Pulmonary artery endothelial cell (primary cell): ENCODE results near the gene ST3GAL3. TPM values are rescaled to one million over a fixed set of nuclear protein-coding genes. Genes with fewer than 3 reads are reported as not detected.
"Not testable (repeated sequence)": the region's sequence is repeated elsewhere in the genome, so short reads cannot be mapped to it uniquely, and the experiment has no call there.

ENCODE experiments used
- DNase-seq: peaks from one replicate; pipeline ENCODE4 v3.0.0-alpha.2; 2011; ENCODE audit warnings: low read depth, low spot score
- total RNA-seq: library from RNA; depleted of rRNA; stranded (reverse); fragments of >200 nt; gene quantifications from 2 replicates; pipeline ENCODE4 v1.2.3, GENCODE V29; 2014

Gene ST3GAL3
- total RNA-seq, 1 donor from 2014 or later = 17.1 TPM

DNA sequence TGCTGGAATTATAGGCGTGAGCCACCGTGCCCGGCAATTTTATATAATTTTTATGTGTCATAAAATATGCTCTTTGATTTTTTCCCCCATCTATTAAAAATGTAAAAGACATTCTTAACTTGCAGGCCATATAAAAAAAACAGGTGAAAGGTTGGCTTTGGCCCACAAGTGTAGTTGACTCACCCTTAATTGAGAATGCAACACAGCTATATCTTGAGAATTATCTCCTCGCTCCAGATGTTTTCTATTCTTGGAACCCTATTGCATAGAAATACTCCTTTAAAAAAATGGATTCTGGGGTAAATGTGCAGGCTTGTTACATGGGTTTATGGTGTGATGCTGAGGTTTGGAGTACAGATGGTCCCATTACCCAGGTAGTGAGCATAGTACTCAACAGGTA, 112.0 kb downstream of the ST3GAL3 start:
- DNase-seq = no peak

DNA sequence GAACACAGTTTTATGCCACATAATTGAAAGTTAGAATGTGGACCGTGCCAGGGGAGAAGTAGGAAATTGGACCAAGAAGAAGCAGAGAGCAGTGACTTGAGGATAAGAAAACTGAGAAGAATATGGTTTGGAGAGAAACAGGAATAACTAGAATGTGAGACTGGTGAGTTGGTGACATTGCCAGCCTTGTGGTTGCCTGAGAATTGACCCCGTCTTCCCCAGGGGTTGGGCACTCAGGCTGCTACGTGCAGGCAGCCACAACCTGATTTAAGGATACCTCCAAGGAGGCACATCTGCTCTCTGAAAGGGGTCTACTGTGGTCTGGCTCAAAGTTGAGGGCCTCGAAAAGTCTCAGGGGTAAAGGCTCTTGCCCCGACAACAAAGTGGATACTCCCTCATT, 114.1 kb downstream of the ST3GAL3 start:
- DNase-seq = no peak

DNA sequence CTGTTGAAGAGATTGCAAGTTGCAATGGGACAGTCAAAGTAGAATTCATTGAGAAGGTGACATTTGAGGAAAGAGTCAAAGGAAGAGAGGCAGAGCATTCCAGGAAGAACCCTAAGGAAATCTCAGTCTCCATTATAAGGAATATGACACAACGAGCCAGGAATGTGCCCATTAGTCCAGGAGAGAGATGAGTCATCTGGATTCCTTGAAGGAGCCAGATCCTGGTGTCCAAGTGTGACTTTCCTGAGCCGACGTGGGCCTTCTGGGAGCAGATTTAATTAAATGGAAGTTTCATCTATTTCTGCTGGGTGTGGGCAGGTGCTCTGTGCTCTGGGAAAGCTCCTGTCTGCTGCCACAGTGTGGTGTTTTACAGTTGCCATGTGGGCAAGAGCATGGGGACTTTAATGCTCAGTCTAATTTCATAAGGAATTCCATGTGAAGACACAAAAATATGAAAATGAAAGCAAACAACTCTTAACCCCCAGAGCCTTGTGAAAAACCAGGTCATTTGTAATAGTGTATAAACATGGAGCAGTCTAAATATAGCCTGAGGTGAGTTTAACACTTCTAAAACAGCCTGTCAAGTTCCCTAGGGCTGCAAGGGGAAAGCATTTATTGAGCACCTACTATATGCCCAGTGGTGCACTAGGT, 114.8 kb downstream of the ST3GAL3 start:
- peak; percentile 81 for DNase-seq

DNA sequence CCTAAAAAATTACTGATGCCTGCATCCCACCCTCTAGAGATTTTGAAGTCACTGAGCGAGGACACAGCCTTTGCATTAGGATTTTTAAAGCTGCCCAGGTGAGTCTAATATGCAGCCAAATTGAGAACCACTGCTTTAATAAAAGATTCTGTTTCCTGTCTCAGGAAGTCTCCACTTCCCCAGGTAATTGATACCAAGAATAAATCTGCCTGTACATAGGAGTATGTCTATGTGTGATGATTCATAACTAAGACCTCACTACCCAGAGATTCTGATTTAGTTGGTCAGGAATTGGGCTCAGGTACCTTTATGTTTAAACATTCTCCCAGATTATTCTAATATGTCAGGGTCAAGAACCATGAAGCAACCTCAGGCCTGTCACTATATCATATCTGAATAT, 117.5 kb downstream of the ST3GAL3 start:
- no peak for DNase-seq

DNA sequence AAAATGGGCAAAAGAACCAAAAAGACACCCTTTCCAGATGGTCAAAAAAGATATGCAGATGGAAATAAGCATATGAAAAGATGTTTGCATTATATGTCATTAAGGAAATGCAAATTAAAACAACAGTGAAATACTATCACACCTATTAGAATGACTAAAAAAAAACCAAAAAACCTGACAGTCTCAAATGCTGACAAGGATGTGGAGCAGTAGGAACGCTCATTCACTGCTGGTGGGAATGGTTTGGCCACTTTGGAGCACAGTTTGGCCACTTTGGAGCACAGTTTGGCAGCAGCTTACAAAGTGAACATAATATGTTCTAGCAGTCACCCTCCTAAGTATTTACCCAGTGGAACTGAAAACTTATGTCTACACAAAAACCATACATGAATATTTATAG, 121.2 kb downstream of the ST3GAL3 start:
- no peak for DNase-seq

DNA sequence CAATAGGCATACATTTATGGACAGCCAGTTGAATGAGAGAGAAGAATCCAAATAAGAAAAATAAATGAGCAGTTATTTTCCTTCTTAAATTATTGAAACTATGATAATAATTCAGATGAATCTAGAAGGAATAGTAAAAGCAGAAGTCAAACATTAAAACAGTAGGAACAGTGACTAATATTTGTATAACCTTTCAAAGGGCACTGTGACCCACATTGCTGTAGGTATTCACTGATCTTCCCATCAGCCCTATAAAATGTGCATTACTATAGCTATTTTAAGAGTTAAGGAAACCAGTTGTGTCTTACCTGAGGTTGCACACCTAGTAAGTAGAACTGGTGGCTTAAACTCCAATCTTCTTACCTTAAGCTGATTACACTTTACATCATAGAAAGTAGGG, 123.5 kb downstream of the ST3GAL3 start:
- no peak for DNase-seq

DNA sequence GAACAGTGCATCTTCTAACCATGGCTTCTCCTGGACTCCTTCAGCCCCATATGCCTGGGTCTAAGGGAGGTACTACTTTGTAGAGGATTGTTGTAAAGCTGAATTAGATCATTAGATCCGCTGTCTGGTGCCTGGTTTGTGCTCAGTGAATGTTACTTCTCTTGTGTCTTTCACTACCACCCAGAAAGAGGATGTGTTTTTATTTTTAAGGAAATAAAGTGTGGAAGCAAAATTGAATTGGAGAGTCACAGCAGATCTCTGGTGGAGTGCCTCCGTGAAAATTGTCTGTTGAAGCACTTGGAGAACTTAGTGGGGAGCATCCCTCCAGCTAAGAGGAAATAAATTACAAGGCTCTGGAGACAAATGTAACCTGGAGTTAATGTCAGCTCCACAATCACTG, 124.5 kb downstream of the ST3GAL3 start:
- DNase-seq = no peak

DNA sequence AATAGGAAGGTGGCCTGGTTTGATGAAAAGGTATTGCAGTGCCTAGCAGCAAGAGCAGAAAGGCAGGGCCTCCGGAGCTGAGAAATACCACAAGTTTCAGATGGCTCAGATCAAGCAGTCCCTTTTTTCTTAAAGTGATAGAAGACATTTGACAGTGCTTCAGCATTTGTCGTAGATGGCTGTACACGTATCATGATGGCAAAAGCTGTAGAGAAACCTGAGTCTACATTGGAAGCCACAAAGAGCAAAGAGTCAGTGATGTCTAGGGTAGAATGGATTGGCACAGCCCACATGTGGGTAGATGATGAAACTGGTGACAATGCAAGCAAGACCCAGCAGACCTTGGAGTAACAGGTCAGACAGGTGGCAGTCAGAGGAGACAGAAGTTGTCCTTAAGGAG, 124.9 kb downstream of the ST3GAL3 start:
- DNase-seq = no peak

DNA sequence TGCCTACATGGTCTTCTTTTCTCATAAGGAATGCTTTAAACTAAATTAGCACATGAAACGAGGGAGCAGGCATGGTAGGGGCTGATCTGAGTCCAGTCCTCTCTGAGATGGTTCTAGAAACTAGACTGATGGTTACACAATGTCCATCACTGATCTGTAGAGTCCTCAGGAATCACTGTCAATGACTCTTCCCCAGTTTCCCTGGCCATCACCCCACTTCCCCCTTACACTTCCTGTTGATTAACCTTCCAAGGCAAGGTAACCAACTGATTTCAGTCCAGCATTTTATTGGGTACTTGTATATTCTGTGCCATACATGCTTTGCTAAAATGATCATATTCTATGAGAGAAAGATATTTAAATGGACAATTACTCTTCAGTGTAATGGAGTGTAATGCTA, 125.7 kb downstream of the ST3GAL3 start:
- DNase-seq = no peak

DNA sequence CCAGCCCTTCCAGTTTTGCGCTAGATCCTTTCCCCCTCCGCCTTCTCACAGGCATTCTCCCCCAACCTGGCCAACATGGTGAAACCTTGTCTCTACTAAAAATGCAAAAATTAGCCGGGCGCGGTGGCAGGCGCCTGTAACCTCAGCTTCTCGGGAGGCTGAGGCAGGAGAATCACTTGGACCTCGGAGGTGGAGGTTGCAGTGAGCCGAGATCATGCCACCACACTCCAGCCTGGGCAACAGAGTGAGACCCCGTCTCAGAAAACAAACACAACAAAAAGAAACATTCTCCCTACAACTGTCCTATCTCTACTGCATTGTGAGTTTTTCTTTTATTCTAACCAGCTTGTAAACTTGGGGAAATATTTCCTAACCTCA, 126.6 kb downstream of the ST3GAL3 start:
- not testable (repeated sequence) for DNase-seq

DNA sequence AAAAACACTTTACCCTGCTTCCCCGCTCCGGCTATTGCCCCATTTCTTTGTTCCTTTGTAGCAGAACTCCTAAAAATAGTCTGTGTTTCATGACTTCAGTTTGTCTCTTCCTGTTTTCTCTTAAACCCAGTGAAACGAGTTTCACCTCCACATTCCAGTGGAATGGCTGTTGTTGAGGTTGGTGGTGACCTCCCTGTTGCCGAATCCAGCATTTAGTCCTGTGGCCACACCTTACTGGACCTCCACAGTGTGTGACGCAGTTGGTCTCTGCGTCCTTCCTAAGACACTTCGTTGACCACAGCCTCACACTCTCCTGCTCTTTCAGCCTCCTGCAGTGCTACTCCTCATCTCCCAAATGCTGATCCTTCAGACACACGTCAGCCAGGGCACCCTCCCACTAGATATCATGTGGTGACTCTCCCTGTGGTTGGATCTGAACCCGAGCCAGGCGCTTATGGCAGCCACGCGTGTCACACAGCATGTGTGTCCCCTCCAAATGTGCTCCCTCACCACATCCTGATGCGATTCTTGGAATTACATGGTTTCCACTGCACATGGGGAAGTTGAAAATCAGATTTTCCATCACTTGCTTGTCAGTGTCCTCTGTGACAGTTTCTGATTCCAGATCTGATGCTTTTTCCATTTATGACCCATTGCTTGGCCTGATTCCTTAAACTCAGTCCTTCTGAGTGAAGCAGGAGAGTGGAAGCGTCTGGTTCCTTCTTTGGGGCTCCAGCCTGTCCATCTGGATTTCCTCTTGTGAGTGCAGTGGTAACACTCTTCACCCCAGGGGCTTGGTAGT, 127.1 kb downstream of the ST3GAL3 start:
- DNase-seq = no peak

DNA sequence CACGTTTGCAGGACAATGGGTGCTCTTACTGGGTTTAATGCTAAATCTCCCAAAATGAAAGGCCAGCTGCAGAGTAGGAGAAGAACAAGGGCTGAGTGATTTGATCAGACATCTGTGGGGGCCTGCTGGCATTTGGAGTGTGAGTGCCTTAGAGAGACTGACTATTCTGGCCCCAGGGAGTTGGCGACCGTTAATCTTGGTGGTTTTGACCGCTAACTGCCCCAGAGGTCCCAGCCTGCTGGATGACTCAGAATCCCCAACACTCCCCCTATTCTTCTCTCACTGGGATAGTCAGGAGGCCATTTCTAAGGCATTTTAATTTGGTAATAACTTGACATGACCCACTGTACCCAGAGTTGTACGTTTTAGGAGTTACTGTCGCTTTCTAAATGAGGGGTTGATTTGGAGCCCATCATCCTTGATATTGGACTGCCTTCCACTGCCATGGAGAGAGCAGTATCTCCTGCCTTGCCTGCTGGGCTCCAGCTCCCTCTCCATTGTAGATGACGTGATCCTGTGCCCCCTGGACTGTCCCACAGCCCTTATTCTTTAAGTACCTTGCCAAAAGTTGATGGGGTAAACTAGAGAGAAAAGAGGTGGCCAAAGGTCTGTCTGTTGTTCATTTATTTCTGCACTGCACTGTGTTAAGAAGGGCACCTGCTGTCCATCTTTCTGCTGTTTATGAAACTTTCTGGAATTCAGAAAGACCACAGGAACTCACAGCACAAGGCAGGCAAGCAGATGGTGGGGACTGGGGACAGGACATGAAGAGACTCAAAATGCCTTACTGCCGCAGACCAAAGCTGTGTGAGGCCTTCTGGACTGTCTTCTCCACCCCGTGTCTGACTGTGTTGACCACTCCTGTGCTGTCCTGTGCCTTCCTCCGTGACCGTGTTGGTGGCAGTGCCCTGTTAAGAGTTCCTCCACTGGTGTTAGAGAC, 128.0 kb downstream of the ST3GAL3 start:
- no peak for DNase-seq

DNA sequence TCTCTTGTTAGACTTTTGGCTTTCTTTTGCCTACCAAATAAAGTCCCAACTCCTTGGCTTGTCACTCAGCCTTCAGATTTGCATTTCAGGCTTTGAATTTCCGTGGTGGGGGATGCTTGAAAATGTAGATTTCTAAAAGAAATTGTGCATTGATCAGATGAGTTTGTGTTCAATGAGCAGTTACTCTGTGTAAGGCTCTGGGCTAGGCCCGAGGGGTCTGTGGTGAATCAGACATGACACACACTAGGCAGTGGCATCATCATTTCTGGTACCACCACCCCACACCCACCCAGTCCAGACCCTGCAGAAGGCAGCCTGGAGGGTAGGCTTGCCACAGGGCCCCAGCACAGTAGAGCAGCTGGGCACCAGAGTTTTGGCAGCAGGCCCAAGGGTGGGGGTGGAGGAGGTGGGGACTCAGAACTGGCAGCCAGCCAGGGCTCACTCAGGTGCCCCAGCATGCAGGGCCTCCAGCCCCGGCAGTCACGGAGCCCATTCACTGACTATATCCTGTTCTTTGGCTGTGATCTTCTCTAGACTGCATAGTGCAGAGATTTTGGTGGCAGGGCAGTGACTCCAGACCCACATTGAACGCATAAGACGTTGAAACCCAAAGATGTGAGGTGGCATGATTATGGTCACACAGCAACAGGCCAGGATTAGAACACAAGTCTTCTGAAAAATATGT, 129.1 kb downstream of the ST3GAL3 start:
- DNase-seq = no peak

DNA sequence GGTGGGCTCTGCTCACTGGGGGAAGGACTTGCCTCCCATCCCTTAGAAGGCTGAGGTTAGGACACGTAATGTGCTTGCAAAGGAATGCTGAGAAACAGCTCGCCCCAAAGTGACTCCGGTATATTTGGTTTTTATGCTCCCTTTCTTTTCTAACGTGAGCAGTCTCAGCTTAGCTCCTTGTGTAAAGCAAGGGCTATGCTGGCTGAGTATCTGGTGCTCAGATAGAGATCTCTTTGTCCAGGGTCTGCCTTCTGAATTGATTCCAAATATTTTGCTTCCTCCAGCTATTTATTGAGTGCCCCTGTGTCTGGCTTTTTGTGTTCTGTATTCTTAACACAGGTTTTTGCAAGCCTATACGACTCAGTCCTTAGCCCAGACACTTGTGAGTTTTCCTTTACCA, 131.7 kb downstream of the ST3GAL3 start:
- DNase-seq = no peak

DNA sequence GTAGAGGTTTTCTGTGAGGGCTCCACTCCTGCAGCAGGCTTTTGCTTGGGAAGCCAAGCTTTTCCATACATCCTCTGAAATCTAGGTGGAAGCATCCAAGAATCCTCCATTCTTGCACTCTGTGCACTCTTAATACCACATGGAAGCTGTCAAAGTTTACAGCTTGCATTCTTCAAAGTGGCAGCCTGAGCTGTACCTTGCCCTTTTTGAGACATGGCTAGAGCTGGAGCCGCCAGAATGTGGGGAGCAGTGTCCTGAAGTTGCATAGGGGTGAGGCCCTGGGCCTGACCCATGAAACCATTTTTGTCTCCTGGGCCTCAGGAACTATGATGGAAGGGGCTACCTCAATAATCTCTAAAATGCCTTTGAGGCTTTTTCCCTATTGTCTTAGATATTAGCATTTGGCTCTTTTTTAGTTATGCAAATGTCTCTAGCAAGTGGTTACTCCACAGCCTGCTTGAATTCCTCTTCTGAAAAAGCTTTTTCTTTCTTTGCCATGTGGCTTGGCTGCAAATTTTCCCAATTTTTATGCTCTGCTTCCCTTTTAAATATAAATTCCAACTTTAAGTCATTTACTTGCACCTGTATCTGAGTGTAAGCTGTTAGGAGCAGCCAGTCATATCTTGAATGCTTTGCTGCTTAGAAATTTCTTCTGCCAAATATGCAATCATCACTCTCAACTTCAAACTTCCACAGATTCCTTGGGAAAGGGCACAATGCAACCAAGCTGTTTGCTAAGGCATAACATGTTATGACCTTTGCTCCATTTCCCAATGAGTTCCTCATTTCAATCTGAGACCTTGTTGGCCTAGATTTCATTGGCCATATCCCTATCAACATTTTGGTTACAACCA, 134.2 kb downstream of the ST3GAL3 start:
- DNase-seq = no peak

DNA sequence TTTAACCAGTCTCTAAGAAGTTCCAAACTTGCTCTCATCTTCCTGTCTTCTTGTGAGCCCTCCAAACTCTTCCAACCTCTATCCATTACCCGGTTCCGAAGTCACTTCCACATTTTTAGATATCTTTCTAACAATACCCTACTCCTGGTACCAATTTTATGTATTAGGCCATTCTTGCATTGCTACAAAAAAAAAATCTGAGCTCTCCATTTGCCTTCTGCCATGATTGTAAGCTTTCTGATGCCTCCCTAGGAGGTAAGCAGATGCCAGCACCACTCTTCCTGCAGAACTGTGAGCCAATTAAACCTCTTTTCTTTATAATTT, 134.8 kb downstream of the ST3GAL3 start:
- DNase-seq = no peak

DNA sequence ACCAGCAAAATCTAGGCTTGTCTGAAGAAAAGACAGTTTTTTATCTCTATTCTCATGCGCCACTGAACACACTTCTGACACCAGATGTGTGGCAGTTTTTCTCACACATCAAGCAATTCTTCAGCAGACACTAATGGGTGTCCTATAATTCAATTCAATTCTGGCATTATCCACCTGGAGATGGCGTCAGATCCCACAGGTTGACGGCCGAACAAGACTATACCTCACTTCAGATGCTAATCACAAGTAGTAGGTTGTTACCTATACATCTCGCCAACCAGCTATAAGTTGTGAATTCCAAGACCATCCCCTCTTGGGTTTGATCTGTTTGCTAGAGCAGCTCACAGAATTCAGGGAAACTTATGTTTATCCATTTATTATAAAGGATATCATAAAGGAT, 136.3 kb downstream of the ST3GAL3 start:
- no peak for DNase-seq

DNA sequence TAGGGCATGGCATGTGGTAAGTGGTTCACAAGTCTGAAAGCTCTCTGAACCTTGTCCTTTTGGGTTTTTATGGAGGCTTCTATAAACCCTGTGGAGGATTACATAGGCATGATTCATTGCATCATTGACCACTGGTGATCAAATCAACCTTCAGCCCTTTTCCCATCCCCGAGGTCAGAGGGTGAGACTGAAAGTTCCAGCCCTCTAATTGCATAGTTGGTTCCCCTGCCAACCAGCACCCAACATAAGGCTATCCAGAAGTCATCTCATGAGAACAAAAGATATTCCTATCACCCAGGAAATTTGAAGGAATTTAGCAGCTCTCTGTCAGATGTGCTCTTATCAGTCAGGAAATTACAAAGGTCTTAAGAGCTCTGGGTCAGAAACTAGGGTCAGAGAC, 136.8 kb downstream of the ST3GAL3 start:
- no peak for DNase-seq

DNA sequence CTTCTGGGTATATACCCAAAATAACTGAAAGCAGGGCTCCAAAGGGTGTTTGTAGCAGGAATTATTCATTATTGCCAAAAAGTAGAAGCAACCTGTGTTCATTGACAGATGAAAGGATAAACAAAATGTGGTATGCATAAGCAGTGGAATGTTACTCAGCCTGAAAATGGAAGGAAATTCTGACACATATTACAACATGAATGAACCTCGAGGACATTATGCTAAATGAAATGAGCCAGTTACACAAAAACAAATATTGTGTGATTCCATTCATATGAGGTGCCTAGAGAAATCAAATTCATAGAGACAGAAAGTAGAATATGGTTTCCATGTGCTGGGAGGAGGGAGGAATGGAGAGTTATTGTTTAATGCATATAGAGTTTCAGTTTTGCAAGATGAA, 140.0 kb downstream of the ST3GAL3 start:
- no peak for DNase-seq

DNA sequence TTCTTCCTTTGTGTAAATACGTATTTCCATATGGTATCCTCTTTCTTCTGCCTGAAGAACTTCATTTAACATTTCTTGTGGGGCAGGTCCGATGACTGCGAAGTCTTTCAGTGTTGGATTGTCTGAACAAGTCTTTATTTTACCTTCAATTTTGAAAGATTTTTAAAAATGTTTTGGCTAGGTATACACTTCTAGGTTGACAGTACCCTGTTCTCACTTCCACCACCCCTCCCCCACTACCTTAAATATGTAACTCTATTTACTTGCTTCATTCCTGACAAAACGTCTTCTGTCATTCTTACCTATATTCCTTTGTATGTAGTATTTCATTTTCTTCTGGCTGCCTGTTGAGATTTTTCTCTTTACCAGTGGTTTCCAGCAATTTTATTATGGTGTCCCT, 140.5 kb downstream of the ST3GAL3 start:
- DNase-seq = no peak

DNA sequence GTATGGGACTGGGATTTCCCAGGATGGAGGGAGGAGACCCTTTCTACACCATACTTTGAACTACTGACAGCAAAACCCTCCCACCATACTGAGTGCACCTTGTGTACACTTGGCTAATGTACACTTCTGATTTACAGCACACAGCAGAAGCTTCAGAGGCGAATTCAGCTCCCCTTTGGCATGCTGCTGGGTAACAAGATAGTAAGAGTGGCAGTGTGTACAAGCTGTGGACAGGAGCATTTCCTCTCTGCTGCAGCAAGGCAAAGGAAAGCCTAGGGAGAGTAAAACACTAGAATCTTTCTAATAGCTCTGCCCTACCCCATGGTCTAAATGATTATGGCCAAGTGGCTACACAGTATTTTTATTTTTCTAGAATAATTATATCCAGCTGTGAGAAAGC, 142.3 kb downstream of the ST3GAL3 start:
- no peak for DNase-seq
